ENCODE results near the gene FHIP1B. TPM values are rescaled to one million over a fixed set of nuclear protein-coding genes. Genes with fewer than 3 reads are reported as not detected.

FHIP1B gene
- polyA plus RNA-seq, 1 donor from 2014 or later = 36.0 TPM

DNA sequence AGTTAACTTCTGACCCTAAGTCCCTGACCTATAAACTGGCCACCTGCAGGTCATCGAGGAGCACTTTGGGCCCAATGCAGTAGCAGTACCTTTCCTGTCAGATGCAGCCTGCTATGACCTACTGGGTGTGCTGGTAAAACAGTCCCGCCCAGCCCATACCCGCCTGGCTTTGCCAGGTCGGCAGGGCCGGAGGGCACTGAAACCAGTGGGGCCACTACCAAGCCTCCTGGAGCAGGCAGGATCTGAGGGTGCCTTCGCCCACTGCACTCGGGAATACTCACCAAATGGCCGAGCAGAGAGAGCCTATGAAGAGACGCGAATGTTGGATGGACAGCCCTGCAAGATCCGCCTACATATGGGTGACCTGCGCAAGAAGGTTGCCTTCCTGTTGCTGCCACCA, 24.6 kb downstream of the FHIP1B start:
- no peak overlapping the region for H3K4me3 ChIP-seq (ENCODE audit: low read length)
- no peaks in the 10 kb centered on the region for H4K20me1 ChIP-seq (ENCODE audit: insufficient read depth)
- no peak overlapping the region for H3K27ac ChIP-seq (ENCODE audit: low read length)
- H3K4me2 ChIP-seq (ENCODE audit: low read length) = no peak overlapping the region
- H3K9ac ChIP-seq (ENCODE audit: low read length) = no peak overlapping the region
- H3K79me2 ChIP-seq (replicated peaks; ENCODE audit: insufficient read depth, low read length) = no peaks in the 10 kb centered on the region
- H3F3A ChIP-seq (ENCODE audit: insufficient read depth, low read length, poor library complexity, severe bottlenecking) = no peaks in the 10 kb centered on the region
- H3K36me3 ChIP-seq (ENCODE audit: insufficient read depth, low read length) = peaks cover 8% of the 10 kb centered on the region
- no peak for TF ChIP-seq POLR2AphosphoS5 (IDR thresholded peaks at IDR 0.05)
- no peak for TF ChIP-seq RAD21 (conservative IDR thresholded peaks at IDR 0.05)
- TF ChIP-seq EZH2 (IDR thresholded peaks at IDR 0.05; ENCODE audit: borderline replicate concordance, insufficient read depth, low read length, poor library complexity, severe bottlenecking) = no peak
- TF ChIP-seq, protein P1, sequence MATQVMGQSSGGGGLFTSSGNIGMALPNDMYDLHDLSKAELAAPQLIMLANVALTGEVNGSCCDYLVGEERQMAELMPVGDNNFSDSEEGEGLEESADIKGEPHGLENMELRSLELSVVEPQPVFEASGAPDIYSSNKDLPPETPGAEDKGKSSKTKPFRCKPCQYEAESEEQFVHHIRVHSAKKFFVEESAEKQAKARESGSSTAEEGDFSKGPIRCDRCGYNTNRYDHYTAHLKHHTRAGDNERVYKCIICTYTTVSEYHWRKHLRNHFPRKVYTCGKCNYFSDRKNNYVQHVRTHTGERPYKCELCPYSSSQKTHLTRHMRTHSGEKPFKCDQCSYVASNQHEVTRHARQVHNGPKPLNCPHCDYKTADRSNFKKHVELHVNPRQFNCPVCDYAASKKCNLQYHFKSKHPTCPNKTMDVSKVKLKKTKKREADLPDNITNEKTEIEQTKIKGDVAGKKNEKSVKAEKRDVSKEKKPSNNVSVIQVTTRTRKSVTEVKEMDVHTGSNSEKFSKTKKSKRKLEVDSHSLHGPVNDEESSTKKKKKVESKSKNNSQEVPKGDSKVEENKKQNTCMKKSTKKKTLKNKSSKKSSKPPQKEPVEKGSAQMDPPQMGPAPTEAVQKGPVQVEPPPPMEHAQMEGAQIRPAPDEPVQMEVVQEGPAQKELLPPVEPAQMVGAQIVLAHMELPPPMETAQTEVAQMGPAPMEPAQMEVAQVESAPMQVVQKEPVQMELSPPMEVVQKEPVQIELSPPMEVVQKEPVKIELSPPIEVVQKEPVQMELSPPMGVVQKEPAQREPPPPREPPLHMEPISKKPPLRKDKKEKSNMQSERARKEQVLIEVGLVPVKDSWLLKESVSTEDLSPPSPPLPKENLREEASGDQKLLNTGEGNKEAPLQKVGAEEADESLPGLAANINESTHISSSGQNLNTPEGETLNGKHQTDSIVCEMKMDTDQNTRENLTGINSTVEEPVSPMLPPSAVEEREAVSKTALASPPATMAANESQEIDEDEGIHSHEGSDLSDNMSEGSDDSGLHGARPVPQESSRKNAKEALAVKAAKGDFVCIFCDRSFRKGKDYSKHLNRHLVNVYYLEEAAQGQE (IDR thresholded peaks at IDR 0.05; ENCODE audit: borderline replicate concordance) = no peak
- TF ChIP-seq, protein P2, sequence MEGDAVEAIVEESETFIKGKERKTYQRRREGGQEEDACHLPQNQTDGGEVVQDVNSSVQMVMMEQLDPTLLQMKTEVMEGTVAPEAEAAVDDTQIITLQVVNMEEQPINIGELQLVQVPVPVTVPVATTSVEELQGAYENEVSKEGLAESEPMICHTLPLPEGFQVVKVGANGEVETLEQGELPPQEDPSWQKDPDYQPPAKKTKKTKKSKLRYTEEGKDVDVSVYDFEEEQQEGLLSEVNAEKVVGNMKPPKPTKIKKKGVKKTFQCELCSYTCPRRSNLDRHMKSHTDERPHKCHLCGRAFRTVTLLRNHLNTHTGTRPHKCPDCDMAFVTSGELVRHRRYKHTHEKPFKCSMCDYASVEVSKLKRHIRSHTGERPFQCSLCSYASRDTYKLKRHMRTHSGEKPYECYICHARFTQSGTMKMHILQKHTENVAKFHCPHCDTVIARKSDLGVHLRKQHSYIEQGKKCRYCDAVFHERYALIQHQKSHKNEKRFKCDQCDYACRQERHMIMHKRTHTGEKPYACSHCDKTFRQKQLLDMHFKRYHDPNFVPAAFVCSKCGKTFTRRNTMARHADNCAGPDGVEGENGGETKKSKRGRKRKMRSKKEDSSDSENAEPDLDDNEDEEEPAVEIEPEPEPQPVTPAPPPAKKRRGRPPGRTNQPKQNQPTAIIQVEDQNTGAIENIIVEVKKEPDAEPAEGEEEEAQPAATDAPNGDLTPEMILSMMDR (IDR thresholded peaks at IDR 0.05; ENCODE audit: poor library complexity, severe bottlenecking) = no peak
- no peak for TF ChIP-seq TAF1 (IDR thresholded peaks at IDR 0.05; ENCODE audit: low read depth)
- TF ChIP-seq SMC3 (conservative IDR thresholded peaks at IDR 0.05; ENCODE audit: poor library complexity) = no peak
- TF ChIP-seq MXI1 (conservative IDR thresholded peaks at IDR 0.05; ENCODE audit: poor library complexity, severe bottlenecking) = no peak
- TF ChIP-seq EP300 (conservative IDR thresholded peaks at IDR 0.05; ENCODE audit: poor library complexity, severe bottlenecking) = no peak
- no peaks in the 10 kb centered on the region for H3K9me3 ChIP-seq (ENCODE audit: low read length)
- H3K27me3 ChIP-seq (ENCODE audit: insufficient read depth, low read depth, low read length) = no peaks in the 10 kb centered on the region
- no peaks in the 10 kb centered on the region for H3K9me2 ChIP-seq (ENCODE audit: insufficient read depth, low read length)
- H2AFZ ChIP-seq (ENCODE audit: low read depth, low read length) = no peak overlapping the region

DNA sequence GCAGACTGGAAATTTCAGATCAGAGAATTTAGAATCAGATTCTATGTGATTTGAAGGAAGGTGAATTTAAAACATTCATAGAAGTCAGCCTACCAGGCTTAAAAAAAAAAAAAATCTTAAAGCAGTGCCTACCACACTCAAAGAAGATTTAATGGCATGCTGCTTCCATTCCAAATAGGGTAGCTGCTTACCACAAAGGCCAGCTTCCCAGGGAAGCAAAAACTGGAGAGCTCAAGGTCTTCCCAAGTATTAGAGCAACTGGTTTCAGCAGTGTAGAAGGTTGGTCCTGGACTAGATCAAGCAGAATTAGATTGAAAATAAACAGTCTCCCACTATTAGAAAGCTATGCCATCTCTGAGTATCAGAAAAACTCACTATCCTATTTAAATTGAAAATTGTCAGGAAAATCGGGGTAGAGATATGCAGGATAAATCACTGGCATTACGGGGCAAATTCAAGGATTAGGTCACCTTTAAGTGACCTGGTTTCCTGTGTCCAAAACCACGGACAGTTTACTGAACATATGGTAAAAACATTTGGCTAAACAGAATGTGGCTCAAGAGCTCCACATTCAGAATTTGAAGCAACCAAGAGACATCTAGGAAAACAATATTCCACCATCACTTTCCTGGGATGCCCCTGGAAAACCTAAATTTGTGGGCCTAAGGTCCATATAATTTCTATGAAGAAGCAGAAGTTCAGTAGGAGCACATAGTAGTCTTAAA, 27.8 kb downstream of the FHIP1B start:
- no peaks in the 10 kb centered on the region for H3K36me3 ChIP-seq (ENCODE audit: insufficient read depth, low read length)

More for the DNA sequence above, 27.8 kb downstream of the FHIP1B start:
- Histone ChIP-seq H3K79me2 (replicated peaks; ENCODE audit: insufficient read depth, low read length) (no peaks in the 10 kb centered on the region), H3K9ac (ENCODE audit: low read length) (no peak overlapping the region), H4K20me1 (ENCODE audit: insufficient read depth) (no peaks in the 10 kb centered on the region), H3K27ac (ENCODE audit: low read length) (no peak overlapping the region), H3F3A (ENCODE audit: insufficient read depth, low read length, poor library complexity, severe bottlenecking) (no peaks in the 10 kb centered on the region), H3K4me3 (ENCODE audit: low read length) (no peak overlapping the region), H3K9me3 (ENCODE audit: low read length) (no peaks in the 10 kb centered on the region), H2AFZ (ENCODE audit: low read depth, low read length) (no peak overlapping the region), H3K9me2 (ENCODE audit: insufficient read depth, low read length) (no peaks in the 10 kb centered on the region), H3K27me3 (ENCODE audit: insufficient read depth, low read depth, low read length) (no peaks in the 10 kb centered on the region), H3K4me2 (ENCODE audit: low read length) (no peak overlapping the region)
- TF ChIP-seq SMC3 (conservative IDR thresholded peaks at IDR 0.05; ENCODE audit: poor library complexity) (no peak), POLR2AphosphoS5 (IDR thresholded peaks at IDR 0.05) (no peak), RAD21 (conservative IDR thresholded peaks at IDR 0.05) (no peak), MXI1 (conservative IDR thresholded peaks at IDR 0.05; ENCODE audit: poor library complexity, severe bottlenecking) (no peak), EP300 (conservative IDR thresholded peaks at IDR 0.05; ENCODE audit: poor library complexity, severe bottlenecking) (no peak), EZH2 (IDR thresholded peaks at IDR 0.05; ENCODE audit: borderline replicate concordance, insufficient read depth, low read length, poor library complexity, severe bottlenecking) (no peak), TAF1 (IDR thresholded peaks at IDR 0.05; ENCODE audit: low read depth) (no peak)
- TF ChIP-seq, protein P1 (IDR thresholded peaks at IDR 0.05; ENCODE audit: borderline replicate concordance) = no peak
- TF ChIP-seq, protein P2 (IDR thresholded peaks at IDR 0.05; ENCODE audit: poor library complexity, severe bottlenecking) = no peak

Measured in neural cell (in vitro differentiated cells).